Endodermal cell (in vitro differentiated cells): ENCODE measurements around the gene TPST1. TPM values are rescaled to one million over a fixed set of nuclear protein-coding genes. Genes with fewer than 3 reads are reported as not detected.
"Not testable (repeated sequence)": the region's sequence is repeated elsewhere in the genome, so short reads cannot be mapped to it uniquely, and the experiment has no call there.

Experiments
- DNase-seq: peaks from one replicate; pipeline ENCODE4 v3.0.0-alpha.2; 2017
- H3K27ac ChIP-seq: 2 replicates; pipeline ENCODE4 v1.5.1; 2013; ENCODE audit warnings: mild to moderate bottlenecking, low read depth, low read length, moderate library complexity
- H3K27me3 ChIP-seq: 2 replicates; pipeline ENCODE4 v1.6.1; 2013; ENCODE audit warnings: mild to moderate bottlenecking, low read length, moderate library complexity; ENCODE audit not compliant: insufficient read depth, control insufficient read depth, poor library complexity, severe bottlenecking
- H3K36me3 ChIP-seq: 2 replicates; pipeline ENCODE4 v1.7.0; 2013; ENCODE audit warnings: mild to moderate bottlenecking, low read length, moderate library complexity; ENCODE audit not compliant: control insufficient read depth, insufficient read depth
- H3K4me1 ChIP-seq: one replicate; pipeline ENCODE4 v1.7.0; 2013; ENCODE audit warnings: low read length; ENCODE audit not compliant: control insufficient read depth, insufficient read depth
- H3K4me3 ChIP-seq: 2 replicates; pipeline ENCODE4 v1.5.1; 2013; ENCODE audit warnings: mild to moderate bottlenecking, low read length, moderate library complexity
- H3K9ac ChIP-seq: 2 replicates; pipeline ENCODE4 v1.6.1; 2013; ENCODE audit warnings: mild to moderate bottlenecking, low read length, moderate library complexity; ENCODE audit not compliant: poor library complexity, severe bottlenecking; ENCODE audit errors: extremely low read depth
- H3K9me3 ChIP-seq: 2 replicates; pipeline ENCODE4 v1.6.1; 2013; ENCODE audit warnings: mild to moderate bottlenecking, low read length, moderate library complexity; ENCODE audit not compliant: control insufficient read depth
- H3K27ac Mint-ChIP-seq: 2 replicates; pipeline ENCODE4 v1.8.0; 2020; ENCODE audit warnings: mixed read lengths
- H3K27me3 Mint-ChIP-seq: 2 replicates; pipeline ENCODE4 v1.8.0; 2021; ENCODE audit warnings: mild to moderate bottlenecking, mixed read lengths; ENCODE audit not compliant: insufficient read depth
- H3K36me3 Mint-ChIP-seq: 2 replicates; pipeline ENCODE4 v1.8.0; 2020; ENCODE audit warnings: low read depth, mixed read lengths
- H3K4me1 Mint-ChIP-seq: 2 replicates; pipeline ENCODE4 v1.8.0; 2020; ENCODE audit warnings: mixed read lengths
- H3K4me3 Mint-ChIP-seq: 2 replicates; pipeline ENCODE4 v1.8.0; 2020; ENCODE audit warnings: mild to moderate bottlenecking, moderate library complexity, mixed read lengths
- H3K9me3 Mint-ChIP-seq: 2 replicates; pipeline ENCODE4 v1.8.0; 2020; ENCODE audit warnings: mild to moderate bottlenecking, mixed read lengths
- CTCF ChIP-seq: fragments of 200-600 bp; sonication (generic); conservative IDR thresholded peaks from 2 replicates; pipeline ENCODE4 v1.5.0; 2021; ENCODE audit warnings: antibody characterized with exemption, mild to moderate bottlenecking
- WGBS, 2 experiments: methylation state at CpG; one replicate each; pipeline versions ENCODE4 v1.1.5 to v1.1.7; 2013; ENCODE audit warnings: missing lambda C conversion rate in 2 of 2, mixed read lengths in 1 of 2; ENCODE audit not compliant: insufficient coverage in 1 of 2, insufficient read length in 1 of 2; 5-methylcytosine and 5-hydroxymethylcytosine counted together
- total RNA-seq, 2 donors: library from RNA; stranded (reverse); fragmentation: NEBNext Ultra II Directional in 1 of 2; extraction: Animal tissue kit (Norgen Biotek cat#: 25700) in 1 of 2; gene quantifications; 2 replicates in 1 of 2; 3 replicates in 1 of 2; pipeline ENCODE4 v1.2.1, GENCODE V29; 2021

TPST1 gene
- total RNA-seq, 2 donors from 2014 or later = 38.3 to 43.8 TPM

- no peak for DNase-seq
- Mint-ChIP-seq H3K4me1 (no peaks in the 10 kb centered on the region), H3K9me3 (peaks cover 6% of the 10 kb centered on the region), H3K27ac (no peak overlapping the region), H3K4me3 (no peak overlapping the region), H3K36me3 (no peaks in the 10 kb centered on the region), H3K27me3 (no peaks in the 10 kb centered on the region)
- H3K36me3 ChIP-seq = no peaks in the 10 kb centered on the region
- no peaks in the 10 kb centered on the region for H3K27me3 ChIP-seq
- H3K9me3 ChIP-seq = no peaks in the 10 kb centered on the region
- no peak overlapping the region for H3K9ac ChIP-seq
- H3K4me1 ChIP-seq = no peaks in the 10 kb centered on the region
- no peak overlapping the region for H3K4me3 ChIP-seq
- 92 to 96% methylated on average over 4 of the region's 5 CpGs for WGBS, 2 experiments
- TF ChIP-seq CTCF = no peak
- H3K27ac ChIP-seq = no peak overlapping the region
Observed at GRCh38 chr7:66173856-66174255, 31.3 kb upstream of the TPST1 start.

- H3K9ac ChIP-seq, H3K4me3 Mint-ChIP-seq, H3K4me3 ChIP-seq, H3K27ac Mint-ChIP-seq, H3K27me3 Mint-ChIP-seq, H3K36me3 ChIP-seq, H3K36me3 Mint-ChIP-seq, H3K27ac ChIP-seq, H3K9me3 ChIP-seq, DNase-seq, H3K27me3 ChIP-seq, H3K9me3 Mint-ChIP-seq, H3K4me1 ChIP-seq, H3K4me1 Mint-ChIP-seq: not testable (repeated sequence)
- 84 to 88% methylated on average over 6 to 8 of the region's 8 CpGs for WGBS, 2 experiments
Observed at GRCh38 chr7:66175006-66175405, 30.1 kb upstream of the TPST1 start.

GRCh38 chr7:66176914-66177313 is 28.2 kb upstream of the TPST1 start:
- no peaks in the 10 kb centered on the region for H3K4me1 ChIP-seq
- no peaks in the 10 kb centered on the region for H3K9me3 ChIP-seq
- H3K27me3 Mint-ChIP-seq = no peaks in the 10 kb centered on the region
- no peak for TF ChIP-seq CTCF
- no peak overlapping the region for H3K9ac ChIP-seq
- 87 to 94% methylated on average over 2 of the region's 2 CpGs for WGBS, 2 experiments
- no peaks in the 10 kb centered on the region for H3K4me1 Mint-ChIP-seq
- H3K9me3 Mint-ChIP-seq = peaks cover 6% of the 10 kb centered on the region
- H3K27ac Mint-ChIP-seq = no peak overlapping the region
- H3K4me3 Mint-ChIP-seq = no peak overlapping the region
- H3K36me3 ChIP-seq = no peaks in the 10 kb centered on the region
- H3K36me3 Mint-ChIP-seq = no peaks in the 10 kb centered on the region
- H3K27ac ChIP-seq = no peak overlapping the region
- no peak overlapping the region for H3K4me3 ChIP-seq
- no peak for DNase-seq
- no peaks in the 10 kb centered on the region for H3K27me3 ChIP-seq

GRCh38 chr7:66178258-66178657 is 26.9 kb upstream of the TPST1 start:
- H3K4me3 ChIP-seq = no peak overlapping the region
- Mint-ChIP-seq H3K27me3 (no peaks in the 10 kb centered on the region), H3K27ac (no peak overlapping the region), H3K4me3 (no peak overlapping the region), H3K4me1 (no peaks in the 10 kb centered on the region), H3K36me3 (no peaks in the 10 kb centered on the region), H3K9me3 (peaks cover 6% of the 10 kb centered on the region)
- DNase-seq = no peak
- no peaks in the 10 kb centered on the region for H3K36me3 ChIP-seq
- H3K9me3 ChIP-seq = no peaks in the 10 kb centered on the region
- no peak overlapping the region for H3K9ac ChIP-seq
- WGBS, 2 experiments = 98% methylated on average over 2 of the region's 2 CpGs; no CpG with 5 or more reads in 1 of the 2 experiments
- no peak overlapping the region for H3K27ac ChIP-seq
- no peaks in the 10 kb centered on the region for H3K4me1 ChIP-seq
- H3K27me3 ChIP-seq = no peaks in the 10 kb centered on the region
- TF ChIP-seq CTCF = no peak
